ENCODE measurements around the gene SAMHD1. TPM values are rescaled to one million over a fixed set of nuclear protein-coding genes. Genes with fewer than 3 reads are reported as not detected.

Gene SAMHD1
- total and polyA plus RNA-seq, 7 donors: 17.0 to 36.4 (median 26.2) TPM

DNA sequence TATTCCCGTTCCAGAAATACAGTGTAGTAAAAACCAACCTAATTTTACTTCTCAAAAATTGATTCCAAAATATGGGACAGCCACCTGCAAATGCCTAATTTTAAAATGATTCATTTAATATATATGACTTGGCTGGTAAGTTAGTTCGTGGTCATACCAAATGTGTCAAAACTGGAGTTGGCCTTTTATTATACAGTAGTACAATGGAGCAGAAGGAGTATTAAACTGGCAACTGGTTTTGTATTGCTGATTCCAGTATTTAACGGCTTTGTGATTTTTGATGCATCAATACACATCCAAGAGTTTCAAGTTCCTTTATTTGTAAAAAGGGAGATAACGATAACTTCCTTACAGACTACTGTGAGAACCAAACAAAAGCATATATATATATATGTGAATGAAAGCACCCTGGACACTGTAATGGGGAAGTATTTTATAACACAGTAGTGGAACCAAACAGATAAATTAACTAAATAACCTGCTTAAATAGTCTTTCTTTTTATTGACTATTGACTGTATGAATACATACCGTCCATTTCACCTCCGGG, 24.8 kb downstream of the SAMHD1 start:
- ATAC-seq: no peak
- no peaks in the 10 kb centered on the region for H3K9me3 ChIP-seq
- intact Hi-C loops (cut with DNase I): no loop called here
- peaks cover 0 to 76% of the 10 kb centered on the region in 2 donors for H3K36me3 ChIP-seq (ENCODE audit: insufficient read depth in 1 of 2, low read depth in 1 of 2)
- no peaks in the 10 kb centered on the region for H3K27me3 ChIP-seq (ENCODE audit: insufficient read depth in 3 of 3, low read length in 2 of 3)
- peaks cover under 1% of the 10 kb centered on the region for H3K4me1 ChIP-seq
- DNase-seq: no peak
- H3K27ac ChIP-seq: no peak overlapping the region
- WGBS, 3 donors: 86 to 87% (median 87%) methylated on average over 6 of the region's 6 CpGs
- H3K4me3 ChIP-seq: no peak overlapping the region
- TF ChIP-seq, protein P1, sequence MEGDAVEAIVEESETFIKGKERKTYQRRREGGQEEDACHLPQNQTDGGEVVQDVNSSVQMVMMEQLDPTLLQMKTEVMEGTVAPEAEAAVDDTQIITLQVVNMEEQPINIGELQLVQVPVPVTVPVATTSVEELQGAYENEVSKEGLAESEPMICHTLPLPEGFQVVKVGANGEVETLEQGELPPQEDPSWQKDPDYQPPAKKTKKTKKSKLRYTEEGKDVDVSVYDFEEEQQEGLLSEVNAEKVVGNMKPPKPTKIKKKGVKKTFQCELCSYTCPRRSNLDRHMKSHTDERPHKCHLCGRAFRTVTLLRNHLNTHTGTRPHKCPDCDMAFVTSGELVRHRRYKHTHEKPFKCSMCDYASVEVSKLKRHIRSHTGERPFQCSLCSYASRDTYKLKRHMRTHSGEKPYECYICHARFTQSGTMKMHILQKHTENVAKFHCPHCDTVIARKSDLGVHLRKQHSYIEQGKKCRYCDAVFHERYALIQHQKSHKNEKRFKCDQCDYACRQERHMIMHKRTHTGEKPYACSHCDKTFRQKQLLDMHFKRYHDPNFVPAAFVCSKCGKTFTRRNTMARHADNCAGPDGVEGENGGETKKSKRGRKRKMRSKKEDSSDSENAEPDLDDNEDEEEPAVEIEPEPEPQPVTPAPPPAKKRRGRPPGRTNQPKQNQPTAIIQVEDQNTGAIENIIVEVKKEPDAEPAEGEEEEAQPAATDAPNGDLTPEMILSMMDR (IDR thresholded peaks at IDR 0.05): no peak

DNA sequence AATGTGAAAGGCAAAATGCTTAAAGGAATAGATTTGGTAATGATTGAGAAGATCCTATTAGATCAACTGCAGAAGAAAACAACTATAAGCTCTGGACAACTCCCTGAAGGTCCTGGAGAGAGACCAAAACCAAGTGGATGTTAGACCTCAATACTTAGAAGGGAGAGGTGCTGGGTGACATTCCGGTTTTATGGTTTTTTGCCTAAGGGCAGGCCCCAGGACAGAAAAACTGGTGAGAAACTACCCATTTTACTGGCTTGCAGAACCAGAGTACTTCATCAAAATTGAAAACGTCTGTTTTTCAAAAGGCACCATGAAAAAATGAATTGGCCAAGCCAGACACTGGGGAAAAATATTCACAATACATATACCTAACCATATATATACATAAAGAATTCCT, 26.3 kb downstream of the SAMHD1 start:
- intact Hi-C loops (cut with DNase I): no loop called here
- Histone ChIP-seq H3K27me3 (ENCODE audit: insufficient read depth in 3 of 3, low read length in 2 of 3) (no peaks in the 10 kb centered on the region), H3K36me3 (ENCODE audit: insufficient read depth in 1 of 2, low read depth in 1 of 2) (peaks cover 0 to 80% of the 10 kb centered on the region in 2 donors), H3K9me3 (no peaks in the 10 kb centered on the region), H3K4me1 (no peaks in the 10 kb centered on the region), H3K4me3 (no peak overlapping the region), H3K27ac (no peak overlapping the region)
- TF ChIP-seq, protein P1 (IDR thresholded peaks at IDR 0.05): no peak
- 66 to 78% (median 68%) methylated on average over 2 of the region's 2 CpGs for WGBS, 3 donors
- DNase-seq (no peak), ATAC-seq (no peak)

DNA sequence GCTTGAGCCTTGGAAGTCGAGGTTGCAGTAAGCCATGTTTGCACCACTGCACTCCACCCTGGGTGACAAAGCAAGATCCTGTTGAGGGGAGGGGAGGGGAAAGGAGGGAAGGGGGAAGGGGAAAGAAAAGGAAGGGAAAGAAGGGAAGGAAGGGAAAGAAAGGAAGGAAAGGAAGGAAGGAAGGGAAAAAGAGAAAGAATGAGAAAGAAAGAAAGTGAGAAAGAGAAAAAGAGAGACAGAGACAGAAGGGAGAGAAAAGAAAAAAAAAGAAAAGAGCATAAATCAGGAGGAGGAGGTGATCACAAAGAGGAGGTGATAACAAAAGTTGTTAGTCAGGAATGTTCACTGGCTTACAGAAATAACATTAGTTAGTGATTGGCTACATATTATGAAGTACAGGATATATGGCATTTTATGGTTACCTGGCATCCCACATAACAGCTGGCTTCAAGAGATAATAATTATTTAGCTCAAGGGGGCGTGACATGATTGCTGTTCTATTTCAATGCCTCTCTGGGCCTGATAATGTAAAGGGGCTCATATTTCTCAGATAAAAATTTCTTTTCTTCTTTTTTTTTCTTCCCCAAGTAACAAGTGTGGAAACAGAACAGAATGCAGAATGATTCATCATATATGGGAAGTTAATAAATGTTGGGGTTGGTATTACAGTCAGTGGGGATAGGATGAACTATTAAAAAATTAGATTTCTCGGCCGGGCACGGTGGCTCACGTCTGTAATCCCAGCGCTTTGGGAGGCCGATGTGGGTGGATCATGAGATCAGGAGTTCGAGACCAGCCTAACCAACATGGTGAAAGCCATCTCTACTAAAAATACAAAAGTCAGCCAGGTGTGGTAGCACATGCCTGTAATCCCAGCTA, 27.1 kb downstream of the SAMHD1 start:
- no peaks in the 10 kb centered on the region for H3K9me3 ChIP-seq
- TF ChIP-seq, protein P1 (IDR thresholded peaks at IDR 0.05): no peak
- DNase-seq: no peak
- H3K36me3 ChIP-seq (ENCODE audit: insufficient read depth in 1 of 2, low read depth in 1 of 2): peaks cover 0 to 72% of the 10 kb centered on the region in 2 donors
- intact Hi-C loops (cut with DNase I): no loop called here
- no peak for ATAC-seq
- no peaks in the 10 kb centered on the region for H3K4me1 ChIP-seq
- H3K4me3 ChIP-seq: no peak overlapping the region
- H3K27me3 ChIP-seq (ENCODE audit: insufficient read depth in 3 of 3, low read length in 2 of 3): no peaks in the 10 kb centered on the region
- 85 to 88% (median 85%) methylated on average over 9 of the region's 9 CpGs for WGBS, 3 donors
- H3K27ac ChIP-seq: no peak overlapping the region

DNA sequence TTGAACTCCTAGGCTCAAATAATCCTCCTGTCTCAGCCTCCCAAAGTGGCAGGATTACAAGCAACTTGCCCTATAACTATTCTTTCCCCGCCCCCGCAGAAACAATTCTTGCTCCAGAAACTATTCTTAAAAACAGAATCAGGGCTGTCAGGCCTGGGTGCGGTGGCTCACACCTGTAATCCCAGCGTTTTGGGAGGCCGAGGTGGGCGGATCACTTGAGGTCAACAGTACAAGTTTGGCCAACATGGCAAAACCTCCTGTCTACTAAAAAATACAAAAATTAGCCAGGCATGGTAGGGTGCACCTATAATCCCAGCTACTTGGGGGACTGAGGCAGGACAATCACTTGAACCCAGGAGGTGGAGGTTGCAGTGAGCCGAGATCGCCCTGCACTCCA, 31.2 kb downstream of the SAMHD1 start:
- 82 to 95% (median 93%) methylated on average over 8 of the region's 8 CpGs for WGBS, 3 donors
- H3K36me3 ChIP-seq (ENCODE audit: insufficient read depth in 1 of 2, low read depth in 1 of 2): peaks cover 1 to 72% of the 10 kb centered on the region in 2 donors

More for the DNA sequence above, 31.2 kb downstream of the SAMHD1 start:
- DNase-seq (no peak), ATAC-seq (no peak)
- no peaks in the 10 kb centered on the region for H3K4me1 ChIP-seq
- H3K4me3 ChIP-seq: no peak overlapping the region
- H3K9me3 ChIP-seq: no peaks in the 10 kb centered on the region
- TF ChIP-seq, protein P1 (IDR thresholded peaks at IDR 0.05): no peak
- no peak overlapping the region for H3K27ac ChIP-seq
- H3K27me3 ChIP-seq (ENCODE audit: insufficient read depth in 3 of 3, low read length in 2 of 3): no peaks in the 10 kb centered on the region
- intact Hi-C loops (cut with DNase I): no loop called here
